Hindlimb muscle (tissue), 1 donor: ENCODE data around the gene RASAL2. TPM values are rescaled to one million over a fixed set of nuclear protein-coding genes. Genes with fewer than 3 reads are reported as not detected.
A peak's percentile ranks its signal among the peaks of the same experiment; 100 is the strongest.

Experiments used
- DNase-seq: peaks from one replicate; pipeline ENCODE4 v3.0.0-alpha.2; 2013
- polyA plus RNA-seq: library from polyadenylated mRNA; unstranded; fragments of 120-200 nt; gene quantifications from one replicate; pipeline ENCODE4 v1.2.1, GENCODE V29; 2013; ENCODE audit not compliant: insufficient read length

The RASAL2 gene
- polyA plus RNA-seq: 16.0 TPM

- DNase-seq: peak; percentile 69
Measured at GRCh38 chr1:178093951-178094738, at the start of gene RASAL2. RASAL2 (plus strand) TSS chr1:178094104; CDS start chr1:178094493, 389 bp downstream.

DNA sequence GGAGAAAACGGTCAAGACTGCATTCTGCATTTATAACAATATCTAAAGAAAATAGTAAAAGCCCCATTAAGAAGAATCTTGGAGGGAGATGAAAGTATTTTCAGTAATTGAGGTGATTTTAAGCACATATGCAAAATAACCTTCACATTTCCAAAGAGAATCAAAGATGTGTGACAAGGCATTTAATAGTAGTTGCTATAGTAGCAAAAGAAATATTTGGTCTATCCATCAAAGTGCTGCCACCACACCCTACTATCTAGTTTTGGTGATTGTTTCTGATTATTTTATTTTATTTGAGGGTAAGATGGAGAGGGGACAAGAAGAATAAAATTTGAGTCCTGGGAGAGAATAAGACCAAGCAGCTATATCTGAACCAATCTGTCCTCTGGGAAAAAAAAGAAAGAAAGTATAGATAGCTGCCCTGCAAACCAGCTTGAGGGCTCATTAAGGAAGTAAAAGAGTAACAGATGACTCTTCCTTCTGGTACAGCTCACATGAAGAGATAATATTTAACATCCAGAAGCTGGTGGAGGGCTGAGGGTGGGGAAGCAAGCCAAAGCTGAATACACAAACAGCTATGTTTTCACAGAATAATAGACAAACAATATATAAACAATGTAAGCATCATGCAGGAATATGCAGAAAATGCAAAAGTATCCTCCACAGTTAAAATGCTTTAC is 47.2 kb upstream of the RASAL2 start:
- no peak for DNase-seq

- DNase-seq: no peak
Measured at GRCh38 chr1:178047403-178048093, 46.4 kb upstream of the RASAL2 start.

DNA sequence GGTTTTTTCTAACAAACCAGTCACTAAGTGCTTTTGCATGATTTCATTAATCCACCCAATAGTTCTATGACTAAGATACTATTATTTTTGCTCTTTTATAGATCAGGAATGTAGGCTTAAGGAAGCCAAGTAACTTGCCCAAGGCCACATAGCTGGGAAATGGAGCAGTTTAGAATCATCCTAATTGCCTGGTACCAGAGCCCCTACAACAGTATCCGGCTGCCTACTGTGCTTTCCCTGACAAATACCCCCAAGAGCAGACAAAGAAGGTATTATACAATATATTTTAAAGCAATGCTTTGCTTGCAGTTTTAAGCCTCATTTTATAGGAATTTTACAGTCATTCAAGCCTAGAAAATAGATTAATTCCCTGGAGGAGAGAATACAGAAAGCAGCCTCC is 45.5 kb upstream of the RASAL2 start:
- DNase-seq: no peak

DNA sequence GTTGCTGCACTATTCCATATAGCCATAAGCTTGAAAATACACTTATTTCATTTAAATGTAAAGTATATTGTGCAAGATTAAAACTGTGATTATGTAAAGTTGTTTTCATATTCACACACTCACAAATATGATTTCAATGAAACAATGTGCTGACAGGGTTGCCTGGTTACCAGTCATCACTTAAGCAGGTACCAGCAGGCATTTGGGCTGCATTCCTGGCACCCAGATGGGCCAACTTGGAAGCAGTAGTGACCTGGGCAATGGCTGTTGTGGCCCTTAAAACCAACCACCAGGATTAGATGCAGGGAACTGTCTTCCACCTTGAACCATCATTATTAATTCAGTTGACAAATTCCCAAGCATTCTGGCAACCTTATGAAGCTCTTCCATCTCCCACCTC is 45.0 kb upstream of the RASAL2 start:
- no peak for DNase-seq

GRCh38 chr1:178050084-178050483 is 43.8 kb upstream of the RASAL2 start:
- no peak for DNase-seq

GRCh38 chr1:178051071-178051470 is 42.8 kb upstream of the RASAL2 start:
- DNase-seq: no peak

- no peak for DNase-seq
Measured at GRCh38 chr1:178052650-178053461, 41.0 kb upstream of the RASAL2 start.

DNA sequence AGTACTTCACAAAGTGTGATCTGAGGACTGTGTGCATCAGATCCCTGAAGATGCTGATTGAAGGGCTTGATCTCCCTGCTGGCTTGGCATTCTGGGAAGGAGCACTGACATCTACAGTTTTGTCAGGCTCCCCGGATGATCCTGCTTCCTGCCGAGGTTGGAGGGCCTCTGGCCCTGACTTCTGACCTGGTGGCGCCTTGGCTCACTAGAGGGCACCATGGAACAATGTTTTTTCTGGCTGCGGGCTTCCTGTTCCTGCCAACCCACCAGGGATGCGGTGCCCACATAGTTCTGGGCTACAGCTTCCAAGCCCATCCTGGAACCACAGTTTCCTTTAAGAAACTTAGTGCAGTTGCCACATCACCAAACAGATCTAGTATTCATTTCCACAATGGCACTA is 38.8 kb upstream of the RASAL2 start:
- no peak for DNase-seq

DNA sequence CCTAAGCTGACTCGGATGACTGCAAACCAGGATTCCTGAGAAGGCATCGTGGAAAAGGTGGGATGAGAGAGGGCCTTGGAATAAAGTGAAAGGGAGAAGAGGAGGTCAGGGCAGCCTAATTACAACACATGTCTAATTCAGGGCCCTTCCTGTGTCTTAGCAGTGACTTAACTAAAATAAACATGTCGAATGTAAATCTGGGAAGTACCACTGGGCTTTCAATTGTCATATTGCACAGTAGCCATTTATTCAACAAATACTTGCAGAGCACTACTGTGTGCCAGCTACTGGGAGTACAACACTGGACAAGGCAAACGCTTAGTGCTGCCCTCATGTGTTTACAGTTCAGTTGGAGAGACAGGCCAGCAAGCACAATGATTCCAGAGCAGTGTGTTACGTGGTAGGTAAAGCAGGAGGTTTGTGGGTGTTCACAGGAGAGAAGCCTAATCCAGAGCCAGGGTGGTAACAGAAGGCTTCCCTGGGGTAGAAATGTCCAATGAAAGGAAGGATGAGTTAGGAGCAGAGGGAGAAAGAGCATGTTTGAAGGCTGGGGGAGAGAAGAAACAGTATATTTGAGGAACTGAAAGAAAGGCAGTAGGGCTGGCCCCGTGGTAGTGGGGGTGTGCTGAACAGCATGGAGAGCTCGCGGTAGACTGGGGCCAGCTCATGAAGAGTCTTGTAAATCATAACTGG is 38.0 kb upstream of the RASAL2 start:
- no peak for DNase-seq

GRCh38 chr1:178057141-178057765 is 36.7 kb upstream of the RASAL2 start:
- no peak for DNase-seq

GRCh38 chr1:178057912-178058534 is 35.9 kb upstream of the RASAL2 start:
- no peak for DNase-seq

GRCh38 chr1:178060789-178061556 is 32.9 kb upstream of the RASAL2 start:
- no peak for DNase-seq

DNA sequence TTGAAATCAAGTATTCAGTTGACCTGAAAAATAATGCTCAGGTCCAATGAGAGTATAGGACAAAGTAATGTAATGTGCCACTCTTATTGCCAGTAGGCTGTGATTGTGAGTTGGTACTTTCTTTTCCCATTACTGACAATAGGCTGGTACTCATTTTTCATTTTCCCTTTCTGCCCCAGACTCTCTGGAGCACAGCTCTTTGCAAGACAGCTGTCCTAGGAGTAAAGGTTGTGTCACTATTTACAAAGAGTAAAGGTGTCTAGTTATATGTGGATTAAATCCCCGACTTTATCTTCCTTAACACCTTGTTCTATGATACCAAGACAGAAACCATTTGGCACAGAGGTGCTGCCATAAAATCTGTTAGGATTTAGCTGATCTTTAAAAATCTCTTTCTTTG is 32.3 kb upstream of the RASAL2 start:
- no peak for DNase-seq

- no peak for DNase-seq
Measured at GRCh38 chr1:178064191-178064821, 29.6 kb upstream of the RASAL2 start.

- DNase-seq: no peak
Measured at GRCh38 chr1:178065250-178065649, 28.7 kb upstream of the RASAL2 start.

- DNase-seq: no peak
Measured at GRCh38 chr1:178066296-178066907, 27.5 kb upstream of the RASAL2 start.

DNA sequence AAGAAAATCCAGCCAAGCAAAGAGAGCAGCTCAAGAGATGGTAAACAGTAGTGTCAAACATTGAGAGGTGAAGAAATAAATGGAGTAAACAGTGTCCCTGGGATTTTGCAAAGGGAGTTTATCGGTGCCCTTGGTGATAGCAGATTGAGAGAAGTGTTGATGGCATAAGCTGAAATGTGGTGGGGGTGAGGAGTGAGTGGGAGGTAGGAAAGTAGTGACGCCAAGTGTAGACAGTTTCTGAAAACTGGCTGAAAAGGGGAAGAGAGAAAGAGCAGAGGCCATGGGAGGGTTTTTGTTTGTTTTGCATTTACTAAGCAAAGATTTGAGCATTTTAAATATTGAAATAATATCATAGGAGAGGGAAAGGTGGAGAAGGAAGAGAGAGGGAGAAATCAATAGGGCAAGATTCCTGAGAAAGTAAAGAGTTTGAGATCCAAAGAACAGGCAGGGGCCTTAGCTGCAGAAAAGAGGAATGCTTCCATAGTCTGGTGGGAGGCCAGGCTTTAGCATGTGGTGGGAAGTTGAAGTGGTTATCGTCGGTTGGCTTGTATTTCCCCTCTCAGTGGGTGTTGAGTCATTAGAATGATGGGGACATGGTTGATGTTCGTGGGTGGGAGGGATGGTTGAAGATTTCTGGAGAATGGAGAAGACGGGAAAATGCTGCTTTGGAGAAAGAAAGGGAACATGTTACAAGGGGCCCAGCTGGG is 26.8 kb upstream of the RASAL2 start:
- no peak for DNase-seq

DNA sequence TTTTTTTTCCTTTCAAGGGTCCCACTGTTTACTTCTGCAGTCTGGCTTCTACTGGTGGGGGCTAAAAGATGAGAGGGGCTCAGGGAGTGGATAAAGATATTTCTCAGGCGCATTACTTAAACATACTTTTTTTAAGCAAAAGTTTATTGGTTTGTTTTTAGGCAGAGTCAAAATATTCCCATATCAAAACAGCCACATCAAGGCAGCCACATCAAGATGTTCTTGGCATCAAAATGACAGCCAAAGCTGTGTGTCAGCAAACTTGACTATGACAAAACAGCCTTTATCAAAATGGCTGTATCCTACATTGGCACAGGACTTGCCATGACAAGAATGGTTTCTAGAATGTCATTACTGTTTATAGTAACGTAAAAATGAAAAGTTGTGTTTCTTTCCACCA is 22.1 kb upstream of the RASAL2 start:
- DNase-seq: no peak
